H9 (cell line): ENCODE data around the gene CDK6. TPM values are rescaled to one million over a fixed set of nuclear protein-coding genes. Genes with fewer than 3 reads are reported as not detected.

ENCODE experiments used
- DNase-seq: peaks from one replicate; pipeline ENCODE4 v3.0.0-alpha.2; 2017
- H2AFZ ChIP-seq: one replicate; pipeline ENCODE4 v1.6.1; 2013; ENCODE audit warnings: mild to moderate bottlenecking, low read length, control low read depth, moderate library complexity
- H2AK5ac ChIP-seq: 2 replicates; pipeline ENCODE4 v1.6.1; 2013; ENCODE audit warnings: low read length, control low read depth, mixed read lengths; ENCODE audit not compliant: insufficient read length
- H2BK120ac ChIP-seq: one replicate; pipeline ENCODE4 v1.6.1; 2013; ENCODE audit warnings: low read depth, mild to moderate bottlenecking, low read length, control low read depth, inconsistent platforms; ENCODE audit not compliant: poor library complexity, severe bottlenecking
- H2BK12ac ChIP-seq: 2 replicates; pipeline ENCODE4 v1.6.1; 2013; ENCODE audit warnings: low read length, control low read depth, mixed read lengths, low read depth; ENCODE audit not compliant: insufficient read length
- H2BK15ac ChIP-seq: 2 replicates; pipeline ENCODE4 v1.6.1; 2013; ENCODE audit warnings: low read depth, low read length, control low read depth
- H2BK20ac ChIP-seq: one replicate; pipeline ENCODE4 v1.6.1; 2013; ENCODE audit warnings: low read depth, mild to moderate bottlenecking, low read length, control low read depth, inconsistent platforms; ENCODE audit not compliant: poor library complexity, severe bottlenecking
- H2BK5ac ChIP-seq: 2 replicates; pipeline ENCODE4 v1.6.1; 2013; ENCODE audit warnings: low read length, control low read depth, mixed read lengths; ENCODE audit not compliant: insufficient read length
- H3K14ac ChIP-seq: 2 replicates; pipeline ENCODE4 v1.6.1; 2013; ENCODE audit warnings: low read length, control low read depth; ENCODE audit not compliant: insufficient read depth
- H3K18ac ChIP-seq: 2 replicates; pipeline ENCODE4 v1.6.1; 2013; ENCODE audit warnings: low read depth, mild to moderate bottlenecking, mixed read lengths, low read length, control low read depth; ENCODE audit not compliant: insufficient read length
- H3K23ac ChIP-seq: 2 replicates; pipeline ENCODE4 v1.6.1; 2013; ENCODE audit warnings: low read length, control low read depth, mixed read lengths, low read depth; ENCODE audit not compliant: insufficient read length
- H3K23me2 ChIP-seq: 2 replicates; pipeline ENCODE4 v1.6.1; 2013; ENCODE audit warnings: low read depth, mild to moderate bottlenecking, mixed read lengths, low read length, control low read depth; ENCODE audit not compliant: insufficient read length, poor library complexity, severe bottlenecking
- H3K27ac ChIP-seq: 2 replicates; pipeline ENCODE4 v1.5.1; 2013; ENCODE audit warnings: low read length, control low read depth, mixed read lengths, low read depth; ENCODE audit not compliant: insufficient read length
- H3K27me3 ChIP-seq: 2 replicates; pipeline ENCODE4 v1.6.1; 2013; ENCODE audit warnings: low read length, control low read depth, inconsistent platforms; ENCODE audit not compliant: insufficient read depth
- H3K4ac ChIP-seq: 2 replicates; pipeline ENCODE4 v1.6.1; 2013; ENCODE audit warnings: low read depth, mild to moderate bottlenecking, control low read depth, inconsistent platforms, low read length, moderate library complexity
- H3K4me1 ChIP-seq: 2 replicates; pipeline ENCODE4 v1.6.1; 2013; ENCODE audit warnings: low read length, control low read depth, inconsistent platforms; ENCODE audit not compliant: insufficient read depth
- H3K4me2 ChIP-seq: 2 replicates; pipeline ENCODE4 v1.6.1; 2013; ENCODE audit warnings: low read length, control low read depth, mixed read lengths; ENCODE audit not compliant: insufficient read length, insufficient read depth
- H3K56ac ChIP-seq: 2 replicates; pipeline ENCODE4 v1.6.1; 2013; ENCODE audit warnings: low read depth, mild to moderate bottlenecking, mixed read lengths, low read length, control low read depth; ENCODE audit not compliant: insufficient read length
- H3K79me1 ChIP-seq: 2 replicates; pipeline ENCODE4 v1.6.1; 2013; ENCODE audit warnings: low read depth, mild to moderate bottlenecking, moderate library complexity, low read length, control low read depth, inconsistent platforms; ENCODE audit not compliant: insufficient read depth, poor library complexity, severe bottlenecking
- H3K79me2 ChIP-seq: 2 replicates; pipeline ENCODE4 v1.6.1; 2013; ENCODE audit warnings: low read length, control low read depth, inconsistent platforms; ENCODE audit not compliant: insufficient read depth
- H3K9ac ChIP-seq: 2 replicates; pipeline ENCODE4 v1.6.1; 2013; ENCODE audit warnings: low read length, control low read depth, mixed read lengths; ENCODE audit not compliant: insufficient read length; ENCODE audit errors: extremely low read depth
- H3K9me3 ChIP-seq: one replicate; pipeline ENCODE4 v1.6.1; 2013; ENCODE audit warnings: low read depth, low read length, inconsistent platforms; ENCODE audit not compliant: control insufficient read depth
- H3T11ph ChIP-seq: one replicate; pipeline ENCODE4 v1.6.1; 2013; ENCODE audit warnings: mild to moderate bottlenecking, low read length, control low read depth, inconsistent platforms
- H4K20me1 ChIP-seq: one replicate; pipeline ENCODE4 v1.6.1; 2013; ENCODE audit not compliant: control insufficient read depth, insufficient read length, insufficient read depth
- H4K5ac ChIP-seq: 2 replicates; pipeline ENCODE4 v1.6.1; 2013; ENCODE audit warnings: low read depth, mild to moderate bottlenecking, mixed read lengths, low read length, control low read depth; ENCODE audit not compliant: insufficient read length
- H4K8ac ChIP-seq: replicated peaks from 2 replicates; pipeline ENCODE4 v1.6.1; 2013; ENCODE audit warnings: low read length, control low read depth, mixed read lengths, low read depth; ENCODE audit not compliant: insufficient read length
- H4K91ac ChIP-seq: 2 replicates; pipeline ENCODE4 v1.6.1; 2013; ENCODE audit warnings: low read depth, mild to moderate bottlenecking, moderate library complexity, mixed read lengths, low read length, control low read depth; ENCODE audit not compliant: insufficient read length
- H3K27ac Mint-ChIP-seq, 3 experiments: 2 replicates in 2 of 3; 3 replicates in 1 of 3; pipeline ENCODE4 v1.8.0; 2020 to 2021; ENCODE audit warnings: mixed read lengths in 3 of 3, mild to moderate bottlenecking in 1 of 3, moderate library complexity in 1 of 3
- H3K27me3 Mint-ChIP-seq: 2 replicates; pipeline ENCODE4 v1.8.0; 2021; ENCODE audit warnings: low read depth, mild to moderate bottlenecking, moderate library complexity, mixed read lengths
- H3K36me3 Mint-ChIP-seq, 3 experiments: 2 replicates in 2 of 3; 3 replicates in 1 of 3; pipeline ENCODE4 v1.8.0; 2020 to 2021; ENCODE audit warnings: low read depth in 3 of 3, mixed read lengths in 3 of 3; ENCODE audit not compliant: insufficient read depth in 1 of 3
- H3K4me1 Mint-ChIP-seq, 2 experiments: 2 replicates each; pipeline ENCODE4 v1.8.0; 2020; ENCODE audit warnings: mixed read lengths in 2 of 2
- H3K4me3 Mint-ChIP-seq, 2 experiments: 2 replicates in 1 of 2; 3 replicates in 1 of 2; pipeline ENCODE4 v1.8.0; 2020 to 2021; ENCODE audit warnings: mild to moderate bottlenecking in 2 of 2, mixed read lengths in 2 of 2, moderate library complexity in 1 of 2
- H3K9me3 Mint-ChIP-seq, 2 experiments: 2 replicates in 1 of 2; 3 replicates in 1 of 2; pipeline ENCODE4 v1.8.0; 2020; ENCODE audit warnings: mild to moderate bottlenecking in 2 of 2, mixed read lengths in 2 of 2, moderate library complexity in 1 of 2
- CTCF ChIP-seq: fragments of 200-600 bp; sonication (generic); conservative IDR thresholded peaks from 3 replicates; pipeline ENCODE4 v1.8.0; 2021; ENCODE audit warnings: antibody characterized with exemption, mild to moderate bottlenecking
- WGBS: extraction: QIAGEN DNeasy Blood & Tissue Kit; methylation state at CpG from one replicate; pipeline ENCODE4 v1.1.7; 2013; ENCODE audit warnings: missing lambda C conversion rate, low lambda C conversion rate, mixed read lengths; ENCODE audit not compliant: insufficient read length; ENCODE audit errors: extremely low coverage; 5-methylcytosine and 5-hydroxymethylcytosine counted together
- total RNA-seq: library from RNA; stranded (reverse); gene quantifications from 2 replicates; pipeline ENCODE4 v1.2.1, GENCODE V29; 2021

CDK6 gene
- total RNA-seq, 1 experiment from 2014 or later: 30.0 TPM

GRCh38 chr7:92665926-92666325 is 170.4 kb downstream of the CDK6 start:
- H3K79me2 ChIP-seq: no peaks in the 10 kb centered on the region
- no peaks in the 10 kb centered on the region for H3K27me3 Mint-ChIP-seq
- H2BK120ac ChIP-seq: no peak overlapping the region
- no peak overlapping the region for H2AK5ac ChIP-seq
- no peak overlapping the region for H3K27ac Mint-ChIP-seq
- H3T11ph ChIP-seq: no peak overlapping the region
- H2BK12ac ChIP-seq: no peak overlapping the region
- H3K27me3 ChIP-seq: no peaks in the 10 kb centered on the region
- H4K8ac ChIP-seq: no peak overlapping the region
- no peak overlapping the region for H3K18ac ChIP-seq
- no peak overlapping the region for H4K91ac ChIP-seq
- no peaks in the 10 kb centered on the region for H3K79me1 ChIP-seq
- no peak for DNase-seq
- no peaks in the 10 kb centered on the region for H3K23me2 ChIP-seq
- H3K9me3 ChIP-seq: no peaks in the 10 kb centered on the region
- no peaks in the 10 kb centered on the region for H3K9me3 Mint-ChIP-seq
- no peak overlapping the region for H2BK15ac ChIP-seq
- H2BK20ac ChIP-seq: no peak overlapping the region
- H3K4me1 Mint-ChIP-seq: no peaks in the 10 kb centered on the region
- H3K4me2 ChIP-seq: no peak overlapping the region
- no peak overlapping the region for H3K4ac ChIP-seq
- H3K4me1 ChIP-seq: no peaks in the 10 kb centered on the region
- H3K27ac ChIP-seq: no peak overlapping the region
- H3K14ac ChIP-seq: no peak overlapping the region
- H3K9ac ChIP-seq: no peak overlapping the region
- no peak for TF ChIP-seq CTCF
- H2BK5ac ChIP-seq: no peak overlapping the region
- no peak overlapping the region for H3K23ac ChIP-seq
- no peak overlapping the region for H3K56ac ChIP-seq
- H4K5ac ChIP-seq: no peak overlapping the region
- H3K4me3 Mint-ChIP-seq: no peak overlapping the region
- WGBS: no CpG with 5 or more reads among the region's 2 CpGs
- H3K36me3 Mint-ChIP-seq: no peaks in the 10 kb centered on the region
- no peaks in the 10 kb centered on the region for H4K20me1 ChIP-seq
- no peak overlapping the region for H2AFZ ChIP-seq
